Hematopoietic multipotent progenitor cell (in vitro differentiated cells): ENCODE measurements around the gene RPS6KA1. TPM values are rescaled to one million over a fixed set of nuclear protein-coding genes. Genes with fewer than 3 reads are reported as not detected.
"Not testable (repeated sequence)": the region's sequence is repeated elsewhere in the genome, so short reads cannot be mapped to it uniquely, and the experiment has no call there.

ENCODE experiments used
- DNase-seq, 3 donors: peaks; one replicate each; pipeline ENCODE4 v3.0.0-alpha.2; 2011 to 2015; ENCODE audit warnings: low read depth in 2 of 3, low spot score in 2 of 3
- total RNA-seq: library from RNA; depleted of rRNA; stranded (reverse); fragments of >200 nt; gene quantifications from one replicate; pipeline ENCODE4 v1.2.3, GENCODE V29; 2012

The RPS6KA1 gene
- total RNA-seq, 1 donor: 90.5 TPM

DNA sequence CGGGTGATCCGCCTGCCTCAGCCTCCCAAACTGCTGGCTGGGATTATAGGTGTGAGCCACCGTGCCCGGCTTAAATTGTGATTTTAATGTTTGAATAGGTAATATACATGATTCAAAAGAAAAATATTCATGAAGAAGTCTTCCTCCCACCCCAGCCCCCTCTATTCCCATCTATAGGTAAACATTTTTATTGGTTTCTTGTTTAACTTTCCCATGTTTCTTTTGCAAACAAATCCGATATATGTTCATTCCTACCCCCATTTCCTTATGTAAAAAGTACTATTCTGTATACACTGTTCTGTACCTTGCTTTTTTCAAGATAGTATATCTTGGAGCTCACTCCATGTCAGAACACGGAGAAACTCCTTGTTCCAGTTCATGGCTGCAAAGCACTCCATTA, 23.2 kb downstream of the RPS6KA1 start:
- DNase-seq: no peak

DNA sequence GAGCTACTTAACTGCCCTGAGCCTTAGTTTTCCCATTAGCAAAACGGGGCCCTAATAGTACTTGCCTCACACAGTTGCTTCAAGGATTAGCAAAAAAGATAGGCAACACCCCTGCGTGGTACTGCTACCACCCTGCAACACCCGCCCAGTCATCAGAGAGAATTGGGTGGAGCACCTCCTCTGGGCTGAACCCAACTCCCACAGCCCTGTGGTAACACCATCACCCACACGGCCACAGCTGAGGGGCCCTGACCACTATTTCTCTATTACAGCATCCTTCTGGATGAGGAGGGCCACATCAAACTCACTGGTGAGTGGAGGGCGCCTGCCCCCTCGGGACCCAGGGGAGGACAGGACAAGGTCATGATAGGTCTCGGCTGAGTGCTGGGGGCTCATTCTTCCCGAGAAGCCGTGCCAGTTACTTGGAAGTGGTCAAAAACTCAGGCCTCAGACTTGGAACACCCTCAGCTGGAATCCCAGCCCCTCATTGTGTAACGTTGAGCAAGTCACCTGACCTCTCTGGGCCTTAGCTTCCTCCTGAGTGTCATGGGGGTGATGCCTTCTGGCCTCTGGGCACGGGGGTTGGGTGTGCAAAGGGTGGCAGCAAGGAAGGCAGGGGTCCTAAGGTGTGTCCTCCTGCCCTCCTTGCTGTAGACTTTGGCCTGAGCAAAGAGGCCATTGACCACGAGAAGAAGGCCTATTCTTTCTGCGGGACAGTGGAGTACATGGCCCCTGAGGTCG, 24.6 kb downstream of the RPS6KA1 start:
- DNase-seq: no peak

DNA sequence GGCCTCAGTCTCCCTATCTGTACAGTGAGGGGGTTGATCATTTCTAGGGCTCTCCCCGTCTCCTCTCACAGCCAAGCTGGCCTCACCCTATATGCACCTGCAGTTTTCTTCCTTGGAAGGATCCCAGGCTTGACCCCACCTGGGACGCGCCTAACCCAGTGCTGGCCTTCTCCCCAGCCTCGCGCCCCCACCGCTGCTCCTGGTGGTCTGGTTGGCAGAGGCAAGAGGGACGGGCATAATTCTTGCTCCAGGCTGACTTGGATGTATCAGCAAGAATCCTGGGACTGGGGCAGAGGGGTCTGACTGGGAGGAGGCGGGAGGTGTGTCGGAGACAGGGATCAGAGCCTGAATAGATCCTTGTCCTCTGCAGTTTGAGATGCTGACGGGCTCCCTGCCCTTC, 25.2 kb downstream of the RPS6KA1 start:
- no peak for DNase-seq

DNA sequence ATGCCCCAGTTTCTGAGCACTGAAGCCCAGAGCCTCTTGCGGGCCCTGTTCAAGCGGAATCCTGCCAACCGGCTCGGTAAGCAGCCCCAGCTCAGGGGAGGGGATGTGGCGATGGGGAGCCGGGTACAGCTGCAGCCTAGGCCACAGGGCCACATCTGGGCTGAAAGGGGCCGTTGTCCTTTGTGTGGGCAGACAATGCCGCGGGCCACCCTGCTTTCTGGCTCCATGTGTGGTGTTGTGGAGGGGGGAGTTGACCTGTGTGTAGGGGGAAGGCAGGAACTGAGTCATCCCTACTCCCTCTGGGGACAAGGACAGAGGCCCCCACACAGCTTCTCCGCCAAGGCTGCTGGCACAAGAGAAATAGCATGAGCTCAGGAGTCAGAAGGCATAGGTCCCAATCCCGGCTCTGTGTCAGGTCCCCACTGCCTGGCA, 26.0 kb downstream of the RPS6KA1 start:
- no peak for DNase-seq

DNA sequence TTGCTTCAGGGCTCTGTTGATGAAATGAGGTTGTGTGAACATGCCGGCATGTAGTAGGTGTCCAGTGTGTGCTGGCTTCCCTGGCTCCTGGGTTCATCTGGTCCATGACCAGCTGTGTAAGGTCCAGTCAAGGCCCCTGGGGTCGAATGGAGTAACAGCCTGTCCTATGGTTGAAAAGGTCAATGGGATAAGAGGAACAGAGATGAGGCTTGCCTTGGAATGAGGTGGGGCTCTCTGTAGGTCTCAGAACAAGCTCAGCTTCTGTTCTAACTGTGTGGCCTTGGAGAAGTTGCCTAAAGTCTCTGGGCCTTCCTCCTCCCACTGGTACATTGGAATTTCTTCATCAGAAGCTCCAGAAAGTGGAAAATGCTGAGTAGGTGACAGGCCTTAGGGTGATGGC, 26.6 kb downstream of the RPS6KA1 start:
- DNase-seq: no peak

DNA sequence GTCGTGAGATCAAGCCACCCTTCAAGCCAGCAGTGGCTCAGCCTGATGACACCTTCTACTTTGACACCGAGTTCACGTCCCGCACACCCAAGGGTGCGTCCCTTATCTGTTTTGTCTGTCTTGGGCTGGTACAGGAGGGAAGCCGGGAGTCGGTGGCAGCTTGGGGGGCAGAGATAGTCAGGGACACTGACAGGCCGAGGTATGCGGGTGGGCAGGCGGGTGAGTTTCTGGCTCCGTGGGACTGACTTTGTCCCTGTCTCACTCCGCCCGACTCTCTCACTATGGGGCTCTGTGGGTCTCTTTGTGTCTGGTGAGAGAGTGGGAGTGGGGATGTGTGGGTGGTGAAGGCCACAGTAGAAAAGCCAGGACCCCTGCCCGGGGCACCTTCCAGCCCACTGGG, 27.4 kb downstream of the RPS6KA1 start:
- DNase-seq: no peak

DNA sequence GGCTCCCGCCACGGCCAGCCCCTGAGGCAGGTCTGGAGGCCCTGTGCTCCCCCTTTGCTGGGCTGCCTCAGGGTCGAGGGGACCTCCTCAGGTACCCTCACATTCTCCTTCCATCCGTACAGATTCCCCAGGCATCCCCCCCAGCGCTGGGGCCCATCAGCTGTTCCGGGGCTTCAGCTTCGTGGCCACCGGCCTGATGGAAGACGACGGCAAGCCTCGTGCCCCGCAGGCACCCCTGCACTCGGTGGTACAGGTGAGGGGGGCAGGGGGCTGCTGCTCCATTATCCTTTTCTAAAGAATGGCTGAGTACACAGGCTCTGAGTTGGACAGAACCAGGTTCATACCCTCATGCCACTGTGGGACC, 29.1 kb downstream of the RPS6KA1 start:
- DNase-seq: no peak

DNA sequence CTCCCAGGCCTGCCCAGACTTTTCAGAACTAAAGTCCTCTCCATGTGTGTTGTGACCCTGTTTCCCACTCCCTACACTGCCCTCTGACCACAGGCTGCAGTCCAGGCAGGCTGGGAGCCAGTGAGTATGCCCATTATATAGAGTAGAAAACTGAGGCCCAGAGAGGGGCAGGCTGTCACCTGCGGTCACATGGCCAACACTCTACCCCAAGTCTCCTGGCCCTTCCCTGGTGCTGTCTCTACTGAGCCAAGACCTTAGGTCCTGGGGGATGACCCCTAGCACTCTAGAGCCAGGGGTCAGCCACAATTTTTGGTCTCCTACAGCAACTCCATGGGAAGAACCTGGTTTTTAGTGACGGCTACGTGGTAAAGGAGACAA, 30.8 kb downstream of the RPS6KA1 start:
- DNase-seq: no peak

DNA sequence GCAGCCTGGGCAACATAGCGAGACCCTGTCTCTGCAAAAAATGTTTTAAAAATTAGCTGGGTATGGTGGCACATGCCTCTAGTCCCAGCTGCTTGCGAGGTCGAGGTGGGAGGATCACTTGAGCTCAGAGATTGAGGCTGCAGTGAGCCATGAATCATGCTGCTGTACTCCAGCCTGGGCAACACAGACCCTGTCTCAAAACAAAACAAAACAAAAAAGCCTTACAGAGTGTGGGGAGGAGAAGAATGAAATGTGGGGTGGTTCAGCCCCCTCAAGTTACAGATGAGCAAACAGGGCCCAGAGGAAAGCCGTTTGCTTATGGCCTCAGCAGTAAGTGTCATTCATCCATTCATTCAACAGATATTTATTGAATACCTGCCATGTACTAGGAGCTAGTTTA, 40.7 kb downstream of the RPS6KA1 start:
- DNase-seq: no peak

DNA sequence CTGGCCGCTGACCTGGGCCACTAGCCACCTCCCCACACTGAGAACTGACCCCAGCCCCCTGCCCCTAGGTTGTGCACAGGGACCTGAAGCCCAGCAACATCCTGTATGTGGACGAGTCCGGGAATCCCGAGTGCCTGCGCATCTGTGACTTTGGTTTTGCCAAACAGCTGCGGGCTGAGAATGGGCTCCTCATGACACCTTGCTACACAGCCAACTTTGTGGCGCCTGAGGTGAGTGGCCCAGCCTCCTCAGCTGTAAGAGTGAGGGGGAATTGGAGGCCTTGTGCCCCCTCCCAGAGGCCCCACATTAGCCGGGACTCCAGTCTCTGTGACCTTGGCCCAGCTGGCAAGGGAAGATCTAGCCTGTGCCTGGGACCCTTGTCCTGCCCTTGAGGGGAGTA, 41.8 kb downstream of the RPS6KA1 start:
- DNase-seq: no peak

DNA sequence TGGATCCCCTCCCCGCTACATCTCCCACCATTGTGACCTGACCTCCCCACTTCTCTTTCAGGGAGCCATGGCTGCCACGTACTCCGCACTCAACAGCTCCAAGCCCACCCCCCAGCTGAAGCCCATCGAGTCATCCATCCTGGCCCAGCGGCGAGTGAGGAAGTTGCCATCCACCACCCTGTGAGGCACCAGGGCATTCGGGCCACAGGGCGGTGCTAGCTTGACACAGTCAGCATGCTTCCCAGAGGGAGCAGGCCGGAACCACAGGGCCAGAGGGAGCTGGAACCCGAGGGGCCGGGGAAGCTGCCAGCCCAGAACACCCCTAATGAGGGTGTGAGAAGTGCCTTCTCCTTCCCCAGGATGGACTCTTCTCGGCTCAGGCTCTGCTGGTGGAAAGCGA, 44.5 kb downstream of the RPS6KA1 start:
- peak in 1 of 3 donors; percentile 14 for DNase-seq

DNA sequence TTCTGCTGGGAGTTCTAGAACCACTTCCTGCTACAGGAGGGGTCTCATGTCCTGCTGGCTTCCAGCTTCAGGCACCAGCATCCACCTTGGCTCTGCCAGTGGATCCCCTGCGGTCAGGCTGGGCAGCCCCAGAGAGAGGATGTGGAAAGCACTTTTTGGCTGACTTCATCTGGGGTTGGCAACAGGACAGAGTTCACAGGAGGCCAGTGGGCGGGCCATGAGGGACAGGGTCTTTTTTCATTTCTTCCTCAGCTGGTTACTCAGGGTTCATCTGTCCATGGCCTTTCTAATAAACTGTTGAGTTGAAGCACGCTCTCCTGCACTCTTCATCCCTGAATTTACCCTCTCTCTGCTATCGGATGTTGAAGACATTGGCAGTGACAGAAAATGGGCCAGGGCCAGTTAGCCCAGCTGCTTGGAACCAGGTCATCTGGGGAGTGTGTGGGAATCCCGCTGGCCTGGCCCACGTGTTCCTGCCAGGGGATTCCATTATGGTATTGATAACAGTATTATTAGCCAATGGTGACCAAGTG, 45.2 kb downstream of the RPS6KA1 start:
- peak in 2 of 3 donors; percentile 41 to 65 for DNase-seq

DNA sequence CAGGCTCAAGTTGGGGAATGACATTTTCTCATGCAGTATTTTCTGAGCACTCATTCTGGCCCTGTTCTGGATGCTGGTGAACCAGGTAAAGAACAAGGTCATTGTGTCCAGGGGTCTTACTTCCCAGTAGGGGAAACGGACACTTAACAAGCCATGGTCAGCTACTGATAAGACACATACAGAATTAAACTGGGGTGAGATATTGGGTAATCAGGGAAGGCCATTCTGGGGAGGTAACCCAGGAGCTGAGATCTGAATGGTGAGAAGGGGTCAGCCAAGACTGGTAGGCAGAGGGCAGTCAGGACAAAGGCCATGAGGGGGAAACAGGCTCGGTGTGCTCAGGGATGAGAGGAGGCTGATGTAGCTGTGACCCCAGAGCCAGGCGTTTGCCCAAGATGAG, 45.8 kb downstream of the RPS6KA1 start:
- no peak for DNase-seq

DNA sequence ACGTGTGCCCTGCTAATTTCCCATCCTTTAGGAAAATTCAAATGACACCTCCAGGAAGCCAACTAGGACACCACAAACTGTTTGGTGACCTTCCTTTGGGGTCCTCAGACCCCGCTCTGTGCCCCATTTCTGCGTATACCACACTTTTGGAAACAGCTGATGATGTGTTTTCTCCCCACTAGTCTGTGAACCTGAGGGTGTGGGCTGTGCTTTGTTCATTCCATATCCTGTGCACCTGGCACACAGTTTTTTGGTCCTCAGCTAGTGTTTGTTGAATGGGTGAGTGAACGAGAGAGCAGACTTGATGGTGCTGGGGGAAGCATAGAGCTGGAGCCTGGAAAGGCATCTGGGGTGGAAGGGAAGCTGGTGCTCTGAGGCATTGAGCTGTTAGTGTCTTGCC, 48.6 kb downstream of the RPS6KA1 start:
- DNase-seq: no peak

DNA sequence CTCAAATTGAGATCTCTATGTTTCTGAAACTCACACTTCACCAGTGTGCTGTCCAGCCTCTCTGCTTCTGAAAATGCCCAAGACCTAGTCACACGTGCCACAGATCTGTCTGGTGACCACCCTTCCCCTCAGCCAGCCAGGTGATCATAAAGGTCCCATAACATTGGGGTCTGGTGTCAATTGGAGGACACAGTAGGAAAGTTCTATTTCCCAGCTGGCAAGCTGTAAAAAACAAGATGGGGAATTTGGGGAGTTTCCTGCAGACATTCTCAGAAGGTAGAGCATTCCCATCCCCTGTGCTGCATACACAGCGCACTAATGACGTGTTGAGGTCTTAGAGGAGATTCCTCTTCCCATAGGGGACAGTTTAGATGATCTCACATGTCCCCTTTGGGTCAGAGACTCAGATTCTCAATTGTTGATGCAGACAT, 50.1 kb downstream of the RPS6KA1 start:
- no peak for DNase-seq

DNA sequence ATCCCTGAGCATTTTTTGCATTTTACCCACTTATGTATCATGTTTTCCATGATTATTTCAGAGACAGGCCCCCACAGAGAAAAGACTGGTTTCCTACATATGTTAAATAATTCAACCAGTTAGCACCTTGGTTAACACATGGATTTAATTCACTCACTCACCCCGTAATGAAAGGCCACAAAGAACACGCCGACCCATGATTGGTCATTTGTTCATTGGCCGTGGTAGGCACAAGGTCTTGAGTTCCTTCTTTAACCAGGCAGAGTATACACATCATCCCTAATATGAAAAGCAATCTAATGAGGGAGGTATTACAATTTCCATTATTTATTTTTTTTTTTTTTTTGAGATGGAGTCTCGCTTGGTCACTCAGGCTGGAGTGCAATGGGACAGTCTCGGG, 50.6 kb downstream of the RPS6KA1 start:
- DNase-seq: no peak

DNA sequence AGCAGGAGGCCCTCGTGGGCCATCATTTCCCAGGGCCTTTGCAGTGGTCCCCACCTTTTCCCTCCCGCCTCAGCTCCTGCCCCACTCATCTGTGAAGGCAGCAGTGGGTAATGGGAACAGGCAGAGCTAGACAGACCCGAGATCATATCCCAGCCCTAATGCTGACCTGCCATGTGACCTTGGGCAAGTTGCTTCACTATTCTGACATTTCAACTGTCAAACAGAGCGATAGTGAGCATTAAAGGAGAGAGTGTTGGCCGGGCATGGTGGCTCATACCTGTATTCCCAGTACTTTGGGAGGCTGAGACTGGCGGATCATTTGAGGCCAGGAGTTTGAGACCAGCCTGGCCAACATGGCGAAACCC, 51.7 kb downstream of the RPS6KA1 start:
- DNase-seq: no peak

DNA sequence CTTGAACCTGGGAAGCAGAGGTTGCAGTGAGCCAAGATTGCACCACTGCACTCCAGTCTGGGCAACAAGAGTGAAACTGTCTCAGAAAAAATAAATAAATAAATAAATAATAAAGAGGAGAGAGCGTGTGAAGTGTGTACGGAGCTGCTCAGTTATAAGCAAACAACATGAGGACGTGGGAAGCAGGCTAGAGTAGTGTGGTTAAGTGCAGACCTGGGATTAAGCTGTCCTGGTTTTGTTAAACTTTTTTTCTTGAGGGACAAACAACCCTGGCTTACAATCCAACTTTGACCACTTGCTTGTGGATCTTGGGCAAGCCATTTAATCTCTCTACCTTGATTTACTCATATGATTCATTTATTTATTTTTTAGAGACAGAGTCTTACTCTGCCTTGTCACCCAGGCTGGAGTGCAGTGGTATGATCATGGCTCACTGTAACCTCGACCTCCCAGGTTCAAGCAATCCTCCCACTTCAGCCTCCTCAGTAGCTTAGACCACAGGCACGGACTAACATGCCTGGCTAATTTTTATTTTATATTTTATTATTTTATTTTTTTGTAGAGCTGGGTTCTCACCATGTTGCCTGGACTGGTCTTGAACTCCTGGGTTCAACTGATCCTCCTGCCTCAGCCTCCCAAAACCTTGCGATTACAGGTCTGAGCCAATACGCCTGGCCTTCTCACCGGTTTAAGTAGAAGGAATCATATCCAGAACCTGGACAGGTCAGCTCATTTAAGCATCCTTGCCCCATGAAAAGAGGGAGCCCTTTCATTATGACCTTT, 52.7 kb downstream of the RPS6KA1 start:
- no peak for DNase-seq

DNA sequence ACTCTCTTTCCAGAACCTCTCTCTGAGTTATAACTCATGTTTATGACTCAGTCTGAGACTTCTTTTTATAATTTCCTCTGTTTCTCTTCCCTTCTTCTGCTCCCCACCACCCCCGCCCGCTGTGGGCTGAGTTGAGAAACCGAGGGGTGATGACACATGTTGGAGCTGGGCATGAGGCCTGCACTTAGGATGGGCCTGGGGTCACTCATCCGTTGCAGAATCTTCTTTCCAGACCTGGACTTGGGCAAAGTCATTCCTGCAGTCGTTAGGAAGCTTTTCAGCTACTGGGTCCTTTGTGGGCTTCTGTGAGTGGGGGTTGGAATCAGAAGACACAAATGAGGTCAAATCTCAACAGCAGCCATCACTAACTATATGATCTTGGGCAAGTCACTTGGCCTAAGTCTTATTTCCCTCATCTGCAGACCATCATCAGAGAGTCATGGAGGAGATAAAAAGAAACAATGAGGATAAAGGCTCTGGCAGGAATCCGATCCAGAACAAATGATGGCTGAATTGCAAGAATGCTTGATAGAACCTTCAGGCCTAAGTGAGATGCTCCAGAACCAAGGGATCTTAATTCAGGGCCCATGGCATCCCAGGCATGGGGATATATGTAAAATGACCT, 53.4 kb downstream of the RPS6KA1 start:
- DNase-seq: no peak

DNA sequence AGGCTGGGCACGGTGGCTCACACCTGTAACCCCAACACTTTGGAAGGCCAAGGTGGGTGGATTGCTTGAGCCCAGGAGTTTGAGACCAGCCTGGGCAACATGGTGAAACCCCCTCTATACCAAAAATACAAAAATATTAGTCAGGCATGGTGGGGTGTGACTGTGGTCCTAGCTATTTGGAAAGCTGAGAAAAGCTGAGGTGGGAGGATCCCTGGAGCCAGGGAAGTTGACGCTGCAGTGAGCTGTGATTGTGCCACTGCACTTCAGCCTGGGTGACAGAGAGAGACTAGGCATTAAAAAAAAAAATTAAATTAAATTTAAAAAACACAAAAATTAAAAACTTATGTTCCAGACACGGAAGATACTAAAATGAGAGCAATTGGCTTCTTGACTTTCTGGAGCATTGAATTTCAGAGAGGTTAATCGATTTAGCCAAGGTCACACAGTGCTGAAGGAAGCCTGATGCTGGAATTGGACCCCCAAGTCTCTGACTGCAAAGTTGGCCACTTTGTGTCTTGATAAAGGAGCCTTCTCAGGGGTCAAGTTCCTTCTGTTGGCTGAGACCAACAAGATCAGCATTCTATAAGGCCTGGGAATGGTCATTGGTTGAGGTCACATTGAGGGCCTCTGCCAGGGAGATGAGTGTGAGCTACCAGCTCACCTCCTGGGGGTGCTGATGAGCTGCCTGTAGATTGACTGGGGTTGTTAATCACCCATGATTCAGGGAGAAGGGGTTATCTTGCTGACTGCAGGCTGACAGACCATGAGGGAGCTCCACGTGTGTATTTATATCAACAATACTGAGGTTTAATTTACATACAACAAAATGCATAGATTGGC, 54.3 kb downstream of the RPS6KA1 start:
- peak in 1 of 3 donors; percentile 35 for DNase-seq

DNA sequence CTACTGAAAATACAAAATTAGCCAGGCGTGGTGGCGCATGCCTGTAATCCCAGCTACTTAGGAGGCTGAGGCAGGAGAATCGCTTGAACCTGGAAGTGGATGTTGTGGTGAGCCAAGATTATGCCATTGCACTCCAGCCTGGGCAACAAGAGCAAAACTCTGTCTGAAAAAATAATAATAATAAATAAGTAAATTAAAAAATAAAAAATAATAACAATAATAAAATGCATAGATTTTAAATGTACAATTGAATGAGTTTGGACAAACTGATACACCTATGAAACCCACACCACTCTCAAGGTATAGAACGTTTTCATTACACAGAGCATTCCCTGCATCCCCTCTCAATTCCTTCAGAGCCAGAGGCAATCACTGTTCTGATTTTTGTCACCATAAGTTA, 55.0 kb downstream of the RPS6KA1 start:
- not testable (repeated sequence) for DNase-seq
